ENCODE results near the gene OPN4. TPM values are rescaled to one million over a fixed set of nuclear protein-coding genes. Genes with fewer than 3 reads are reported as not detected.

The OPN4 gene
- total RNA-seq, 2 experiments from 2014 or later, result not detected

- Mint-ChIP-seq H3K36me3 (ENCODE audit: low read depth) (no peaks in the 10 kb centered on the region), H3K4me1 (ENCODE audit: low read depth) (peaks cover 14% of the 10 kb centered on the region), H3K27ac (peak overlapping the region; percentile 82), H3K4me3 (peak overlapping the region; percentile 79), H3K27me3 (ENCODE audit: low read depth) (no peaks in the 10 kb centered on the region), H3K9me3 (no peaks in the 10 kb centered on the region)
- DNase-seq, result peak; percentile 17
- CTCF ChIA-PET, result interaction anchor here (0.8 to 1.5 kb wide), 4 partner anchors 19 to 257 kb away, joined by 3 to 5 read pairs (median 4); partner anchors contain the start of gene BMPR1A
- intact Hi-C loops (cut with micrococcal nuclease), result loop anchor here (5.0 to 10.0 kb wide), 3 partner anchors 85 to 382 kb away; partner anchors contain the start of genes GLUD1, SHLD2 and WAPL
These were observed 58.0 kb downstream of the OPN4 start for GRCh38 chr10:86712317-86712707.

GRCh38 chr10:86715156-86715795 lies 60.9 kb downstream of the OPN4 start:
- Mint-ChIP-seq H3K27ac (no peak overlapping the region), H3K36me3 (ENCODE audit: low read depth) (no peaks in the 10 kb centered on the region), H3K27me3 (ENCODE audit: low read depth) (no peaks in the 10 kb centered on the region), H3K4me1 (ENCODE audit: low read depth) (peaks cover 10% of the 10 kb centered on the region), H3K9me3 (no peaks in the 10 kb centered on the region), H3K4me3 (no peak overlapping the region)
- intact Hi-C loops (cut with micrococcal nuclease), result loop anchor here (10.0 kb wide), 1 partner anchor 380 kb away; the partner anchor contains the start of genes GLUD1 and SHLD2
- DNase-seq, result no peak
- CTCF ChIA-PET, result interaction anchor here (0.7 kb wide), 1 partner anchor 30 kb away, joined by 3 read pairs; no protein-coding TSS in a partner anchor

GRCh38 chr10:86715836-86716235 lies 61.5 kb downstream of the OPN4 start:
- no peak overlapping the region for H3K4me3 Mint-ChIP-seq
- no peaks in the 10 kb centered on the region for H3K27me3 Mint-ChIP-seq (ENCODE audit: low read depth)
- DNase-seq, result no peak
- peaks cover 6% of the 10 kb centered on the region for H3K4me1 Mint-ChIP-seq (ENCODE audit: low read depth)
- H3K36me3 Mint-ChIP-seq (ENCODE audit: low read depth), result no peaks in the 10 kb centered on the region
- CTCF ChIA-PET, result interaction anchor here (0.7 kb wide), 1 partner anchor 31 kb away, joined by 3 read pairs; no protein-coding TSS in a partner anchor
- H3K27ac Mint-ChIP-seq, result no peak overlapping the region
- intact Hi-C loops (cut with micrococcal nuclease), result loop anchor here (10.0 kb wide), 1 partner anchor 379 kb away; the partner anchor contains the start of genes GLUD1 and SHLD2
- H3K9me3 Mint-ChIP-seq, result no peaks in the 10 kb centered on the region

Other genes with a start within 250 kb of the OPN4 start
- 10 to 100 TPM; 30.2 to 33.5 TPM for gene WAPL, start 132.8 kb upstream of the OPN4 start, total RNA-seq
- gene LDB3, start 14.0 kb downstream of the OPN4 start, total RNA-seq, result under 1 TPM; 0.10 to 0.38 TPM
- gene BMPR1A, start 102.1 kb downstream of the OPN4 start, total RNA-seq, result 1 to 10 TPM; 2.9 to 6.8 TPM

All from activated naive CD4-positive, alpha-beta T cell treated with anti-CD3 and anti-CD28 coated beads for 36 hours (primary cell).